GM13976 (cell line): ENCODE results near the gene CDH12.
"Not testable (repeated sequence)": the region's sequence is repeated elsewhere in the genome, so short reads cannot be mapped to it uniquely, and the experiment has no call there.

Source experiments
- DNase-seq: peaks from one replicate; pipeline ENCODE4 v3.0.0; 2012; ENCODE audit warnings: low spot score
- CTCF ChIP-seq: IDR thresholded peaks from 2 replicates; pipeline ENCODE4 v1.5.1; 2012; ENCODE audit warnings: borderline replicate concordance, mild to moderate bottlenecking; ENCODE audit not compliant: insufficient read depth; ENCODE audit errors: extremely low read depth, missing control alignments, control extremely low read depth
- in situ Hi-C: fragments of 300-500 bp; cut with MboI; formaldehyde crosslinking; loops from one replicate; pipeline ENCODE4 v1.12.0; 2022; ENCODE audit warnings: low sequenced_read_pairs, mixed read lengths, inconsistent platforms; ENCODE audit not compliant: unreplicated experiment

CDH12 gene

GRCh38 chr5:22188651-22189050 is 664.5 kb downstream of the CDH12 start:
- DNase-seq, in situ Hi-C loops: not testable (repeated sequence)

- in situ Hi-C loops, DNase-seq: not testable (repeated sequence)
Observed at GRCh38 chr5:22187632-22188228, 665.4 kb downstream of the CDH12 start.

DNA sequence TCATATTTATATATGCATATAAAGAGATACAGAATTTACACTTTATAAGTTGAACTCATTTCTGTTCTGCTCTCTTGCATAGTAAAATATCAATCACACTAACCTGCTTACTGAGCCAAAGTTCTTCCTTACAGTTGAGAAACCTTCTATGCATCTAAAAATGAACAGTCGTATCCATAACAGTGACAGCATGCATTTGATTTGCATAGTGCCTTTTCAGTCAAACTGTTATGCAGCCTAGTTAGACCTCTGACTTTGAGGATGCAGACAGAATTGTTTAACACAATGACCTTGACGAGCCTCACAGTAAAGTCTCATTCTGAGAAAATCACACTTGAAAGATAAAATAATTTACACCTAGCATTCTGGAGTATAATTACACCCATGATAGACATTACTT is 683.9 kb downstream of the CDH12 start:
- in situ Hi-C loops: not testable (repeated sequence)

GRCh38 chr5:22168704-22169103 is 684.4 kb downstream of the CDH12 start:
- in situ Hi-C loops: not testable (repeated sequence)

More for the DNA sequence above, 683.9 kb downstream of the CDH12 start:
- DNase-seq: not testable (repeated sequence)

GRCh38 chr5:22165931-22166330 is 687.2 kb downstream of the CDH12 start:
- DNase-seq, in situ Hi-C loops: not testable (repeated sequence)

More at GRCh38 chr5:22168704-22169103, 684.4 kb downstream of the CDH12 start:
- not testable (repeated sequence) for DNase-seq

DNA sequence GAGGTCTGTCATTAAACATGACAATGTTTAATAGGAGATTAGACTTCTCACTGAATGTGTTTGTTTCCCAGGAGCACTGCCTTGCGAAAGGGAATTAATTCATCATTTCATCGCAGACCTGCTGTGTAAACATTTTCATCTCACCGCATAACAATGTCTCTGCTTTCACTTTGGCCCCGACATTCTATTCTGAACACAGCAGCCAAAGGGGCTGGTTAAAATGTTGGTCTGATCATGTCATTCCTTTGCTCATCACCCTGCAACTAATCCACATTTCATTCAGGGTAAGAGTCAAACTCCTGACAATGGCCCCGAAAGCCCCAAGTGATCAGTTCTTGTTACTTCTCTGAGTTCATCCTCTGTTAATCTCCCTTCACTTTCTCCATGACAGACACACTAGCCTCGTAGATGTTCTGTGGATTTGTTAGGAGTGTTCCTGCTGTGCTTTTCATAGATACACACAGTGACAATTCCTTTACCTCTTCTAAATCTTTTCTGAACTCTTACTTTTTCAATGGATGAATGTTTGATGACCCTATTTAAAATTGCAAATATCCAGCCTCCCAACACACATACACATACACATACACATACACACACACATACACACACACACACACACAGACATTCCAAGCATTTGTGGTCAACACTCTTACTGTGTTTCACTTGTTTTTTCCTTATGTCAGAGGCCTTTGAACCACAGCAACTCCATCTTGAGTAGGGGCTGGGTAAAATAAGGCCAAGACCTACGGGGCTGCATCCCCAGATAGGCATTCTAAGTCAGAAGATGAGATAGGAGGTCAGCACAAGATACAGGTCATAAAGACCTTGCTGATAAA is 688.0 kb downstream of the CDH12 start:
- in situ Hi-C loops, DNase-seq: not testable (repeated sequence)

- in situ Hi-C loops, DNase-seq: not testable (repeated sequence)
Observed at GRCh38 chr5:22156953-22157352, 696.2 kb downstream of the CDH12 start.

GRCh38 chr5:22154779-22155178 is 698.4 kb downstream of the CDH12 start:
- in situ Hi-C loops, DNase-seq: not testable (repeated sequence)

GRCh38 chr5:22151801-22152200 is 701.3 kb downstream of the CDH12 start:
- DNase-seq, in situ Hi-C loops: not testable (repeated sequence)

DNA sequence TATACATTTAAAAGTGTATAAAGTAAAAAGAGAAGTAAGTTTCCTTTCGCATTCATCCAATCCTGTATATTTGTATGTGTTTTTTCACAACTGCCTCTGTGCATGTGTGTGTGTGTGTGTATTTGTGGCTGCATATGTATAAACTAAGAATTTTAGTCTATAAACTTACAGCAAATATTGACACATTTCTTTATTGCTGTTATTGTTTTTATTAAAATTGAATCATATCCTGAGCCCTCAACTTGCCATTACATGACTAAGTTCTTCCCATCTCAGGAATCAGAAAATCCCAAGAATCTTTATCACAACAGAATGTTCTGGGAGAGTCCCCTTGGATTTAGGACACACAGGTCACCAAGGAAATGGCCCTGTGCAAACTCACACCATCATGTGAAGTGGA is 712.7 kb downstream of the CDH12 start:
- DNase-seq, in situ Hi-C loops: not testable (repeated sequence)

DNA sequence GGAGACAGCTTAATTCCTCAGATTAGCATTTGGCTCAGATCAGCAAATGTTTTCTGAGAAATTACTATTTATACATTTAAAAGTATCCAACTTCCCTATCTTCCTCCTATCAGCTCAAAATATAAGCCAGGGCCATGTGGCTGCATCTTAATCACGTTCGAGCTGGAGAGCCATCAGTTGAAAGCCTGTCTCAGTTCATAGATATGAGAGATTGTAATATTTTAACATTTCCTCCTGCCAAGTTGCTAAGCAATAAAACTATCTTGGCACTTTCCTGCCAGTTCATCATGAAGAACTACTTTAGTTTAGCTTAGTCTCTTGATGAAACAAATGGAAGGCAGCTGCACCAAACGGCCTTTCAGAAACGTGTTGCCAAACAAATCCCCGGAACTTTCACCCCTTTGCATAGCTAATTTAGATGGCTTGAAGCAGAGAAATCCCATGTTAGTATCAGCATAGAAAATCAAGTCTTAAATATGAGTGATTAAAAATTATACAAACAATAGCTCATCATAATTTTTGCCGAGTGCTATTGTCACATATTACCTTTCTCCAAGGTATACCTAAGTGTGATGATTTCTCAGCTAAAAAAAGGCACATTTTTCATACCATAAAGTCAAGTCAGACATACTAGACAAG is 713.4 kb downstream of the CDH12 start:
- in situ Hi-C loops, DNase-seq: not testable (repeated sequence)

- in situ Hi-C loops: no loop called here
- no peak for TF ChIP-seq CTCF
- no peak for DNase-seq
Observed at GRCh38 chr5:22111320-22111719, 741.8 kb downstream of the CDH12 start.

DNA sequence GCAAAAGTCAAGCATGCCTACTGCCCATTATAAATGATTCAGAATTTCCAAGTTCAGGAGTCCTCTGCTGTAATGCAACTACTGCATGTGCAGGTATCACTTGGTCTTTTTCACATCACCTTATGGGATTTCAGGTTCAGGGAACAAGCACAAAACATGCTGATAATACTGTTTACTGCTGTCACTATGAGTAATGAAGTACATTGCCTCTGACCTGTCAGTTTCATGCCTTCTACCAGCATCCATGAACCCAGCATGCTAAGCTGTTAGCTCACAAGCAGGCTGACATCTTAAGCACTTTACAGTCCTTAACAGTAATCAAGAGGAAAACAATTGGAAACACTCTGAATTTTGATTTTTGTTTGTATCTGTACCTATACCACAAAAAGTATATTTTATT is 743.8 kb downstream of the CDH12 start:
- no peak for TF ChIP-seq CTCF
- in situ Hi-C loops: no loop called here
- no peak for DNase-seq
